ENCODE results near the gene VSIG2.
A peak's percentile ranks its signal among the peaks of the same experiment; 100 is the strongest.

VSIG2 gene

DNA sequence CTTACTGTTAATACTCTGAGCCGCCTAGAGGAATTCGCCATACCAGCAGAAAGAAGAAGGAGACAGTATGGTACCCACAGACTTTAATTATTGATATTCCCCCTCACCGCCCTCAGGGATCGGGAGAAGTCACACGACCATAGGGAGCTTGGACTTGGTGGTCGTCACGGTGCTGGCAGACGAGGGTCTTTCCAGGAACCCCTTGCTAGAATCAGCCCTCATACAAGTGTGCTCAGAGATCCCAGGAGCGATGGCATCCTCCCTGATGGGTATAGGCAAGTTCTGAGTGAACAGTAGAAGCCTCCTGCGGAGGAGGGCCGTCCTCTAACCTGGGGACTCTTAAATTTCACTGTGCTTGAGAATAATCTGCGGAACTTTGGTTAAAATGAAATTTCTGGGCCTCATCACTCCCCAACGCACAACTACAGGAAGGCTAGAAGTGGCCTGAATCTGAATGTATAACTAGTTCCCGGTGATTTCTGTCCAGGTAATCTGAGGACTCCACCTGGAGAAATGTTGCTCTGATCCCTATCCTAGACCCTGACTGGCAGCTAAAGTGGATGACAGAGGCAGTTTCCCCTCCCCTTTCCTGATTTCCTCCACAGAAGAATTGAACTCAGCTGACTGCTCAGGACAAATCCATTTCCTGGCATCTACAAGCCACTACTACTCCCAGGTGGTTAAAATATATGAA lies 4.5 kb downstream of the VSIG2 start:
- Histone ChIP-seq H4K20me1 (ENCODE audit: insufficient read depth, low read length) (no peaks in the 10 kb centered on the region), H3K36me3 (replicated peaks; ENCODE audit: low read depth, low read length) (no peaks in the 10 kb centered on the region), H3K79me2 (ENCODE audit: low read length) (no peaks in the 10 kb centered on the region), H3K4me3 (ENCODE audit: low read length) (peak overlapping the region; percentile 98), H3K9me3 (ENCODE audit: insufficient read depth, low read length) (no peaks in the 10 kb centered on the region), H3K27me3 (ENCODE audit: low read depth, low read length) (no peaks in the 10 kb centered on the region), H3K4me2 (ENCODE audit: low read length) (peak overlapping the region; percentile 94), H2AFZ (ENCODE audit: low read depth, low read length) (peak overlapping the region; percentile 74; the same call in 1 of the 2 replicates), H3K4me1 (ENCODE audit: low read length) (peaks cover 27% of the 10 kb centered on the region), H3K9ac (ENCODE audit: low read length) (peak overlapping the region; percentile 27; the same call in 1 of the 2 replicates), H3K27ac (ENCODE audit: low read length) (no peak overlapping the region)
- TF ChIP-seq, protein P1, sequence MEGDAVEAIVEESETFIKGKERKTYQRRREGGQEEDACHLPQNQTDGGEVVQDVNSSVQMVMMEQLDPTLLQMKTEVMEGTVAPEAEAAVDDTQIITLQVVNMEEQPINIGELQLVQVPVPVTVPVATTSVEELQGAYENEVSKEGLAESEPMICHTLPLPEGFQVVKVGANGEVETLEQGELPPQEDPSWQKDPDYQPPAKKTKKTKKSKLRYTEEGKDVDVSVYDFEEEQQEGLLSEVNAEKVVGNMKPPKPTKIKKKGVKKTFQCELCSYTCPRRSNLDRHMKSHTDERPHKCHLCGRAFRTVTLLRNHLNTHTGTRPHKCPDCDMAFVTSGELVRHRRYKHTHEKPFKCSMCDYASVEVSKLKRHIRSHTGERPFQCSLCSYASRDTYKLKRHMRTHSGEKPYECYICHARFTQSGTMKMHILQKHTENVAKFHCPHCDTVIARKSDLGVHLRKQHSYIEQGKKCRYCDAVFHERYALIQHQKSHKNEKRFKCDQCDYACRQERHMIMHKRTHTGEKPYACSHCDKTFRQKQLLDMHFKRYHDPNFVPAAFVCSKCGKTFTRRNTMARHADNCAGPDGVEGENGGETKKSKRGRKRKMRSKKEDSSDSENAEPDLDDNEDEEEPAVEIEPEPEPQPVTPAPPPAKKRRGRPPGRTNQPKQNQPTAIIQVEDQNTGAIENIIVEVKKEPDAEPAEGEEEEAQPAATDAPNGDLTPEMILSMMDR (IDR thresholded peaks at IDR 0.05; ENCODE audit: low read depth, low read length) = no peak
- no peak for TF ChIP-seq EZH2phosphoT487 (IDR thresholded peaks at IDR 0.05; ENCODE audit: low read depth)

DNA sequence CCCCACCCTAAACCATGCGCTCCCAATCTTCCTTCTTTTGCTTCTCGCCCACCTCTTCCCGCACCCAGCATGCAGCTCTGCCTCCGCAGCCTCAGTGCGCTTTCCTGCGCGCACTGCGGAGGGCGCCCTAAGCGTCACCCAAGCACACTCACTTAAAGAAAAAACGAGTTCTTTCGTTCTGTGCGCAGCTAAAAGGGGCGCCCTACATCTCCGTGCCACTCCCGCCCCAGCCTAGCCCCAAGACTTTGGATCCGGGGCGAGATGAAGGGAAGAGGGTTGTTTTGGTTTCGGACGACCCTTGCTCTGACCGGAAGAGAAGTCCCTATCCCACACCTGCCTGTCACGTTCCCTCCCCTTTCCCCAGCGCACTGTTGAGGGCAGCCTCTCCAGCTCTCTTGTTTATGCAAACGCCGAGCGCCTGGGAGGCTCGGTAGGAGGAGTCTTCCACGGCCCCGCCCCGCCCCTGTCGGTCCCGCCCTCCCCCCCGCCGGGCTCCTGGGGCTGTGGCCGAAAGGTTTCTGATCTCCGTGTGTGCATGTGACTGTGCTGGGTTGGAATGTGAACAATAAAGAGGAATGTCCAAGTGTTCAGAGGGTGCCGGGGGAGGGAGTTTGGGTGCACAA lies 5.3 kb downstream of the VSIG2 start:
- Histone ChIP-seq H3K9ac (ENCODE audit: low read length) (peak overlapping the region; percentile 94), H3K79me2 (ENCODE audit: low read length) (no peaks in the 10 kb centered on the region), H3K9me3 (ENCODE audit: insufficient read depth, low read length) (no peaks in the 10 kb centered on the region), H3K4me1 (ENCODE audit: low read length) (peaks cover 27% of the 10 kb centered on the region), H3K36me3 (replicated peaks; ENCODE audit: low read depth, low read length) (no peaks in the 10 kb centered on the region), H2AFZ (ENCODE audit: low read depth, low read length) (peak overlapping the region; percentile 98), H3K4me2 (ENCODE audit: low read length) (peak overlapping the region; percentile 94), H3K27me3 (ENCODE audit: low read depth, low read length) (no peaks in the 10 kb centered on the region), H4K20me1 (ENCODE audit: insufficient read depth, low read length) (no peaks in the 10 kb centered on the region), H3K27ac (ENCODE audit: low read length) (peak overlapping the region; percentile 50), H3K4me3 (ENCODE audit: low read length) (peak overlapping the region; percentile 98)
- no peak for TF ChIP-seq EZH2phosphoT487 (IDR thresholded peaks at IDR 0.05; ENCODE audit: low read depth)
- TF ChIP-seq, protein P1 (IDR thresholded peaks at IDR 0.05; ENCODE audit: low read depth, low read length) = peak; percentile 72

DNA sequence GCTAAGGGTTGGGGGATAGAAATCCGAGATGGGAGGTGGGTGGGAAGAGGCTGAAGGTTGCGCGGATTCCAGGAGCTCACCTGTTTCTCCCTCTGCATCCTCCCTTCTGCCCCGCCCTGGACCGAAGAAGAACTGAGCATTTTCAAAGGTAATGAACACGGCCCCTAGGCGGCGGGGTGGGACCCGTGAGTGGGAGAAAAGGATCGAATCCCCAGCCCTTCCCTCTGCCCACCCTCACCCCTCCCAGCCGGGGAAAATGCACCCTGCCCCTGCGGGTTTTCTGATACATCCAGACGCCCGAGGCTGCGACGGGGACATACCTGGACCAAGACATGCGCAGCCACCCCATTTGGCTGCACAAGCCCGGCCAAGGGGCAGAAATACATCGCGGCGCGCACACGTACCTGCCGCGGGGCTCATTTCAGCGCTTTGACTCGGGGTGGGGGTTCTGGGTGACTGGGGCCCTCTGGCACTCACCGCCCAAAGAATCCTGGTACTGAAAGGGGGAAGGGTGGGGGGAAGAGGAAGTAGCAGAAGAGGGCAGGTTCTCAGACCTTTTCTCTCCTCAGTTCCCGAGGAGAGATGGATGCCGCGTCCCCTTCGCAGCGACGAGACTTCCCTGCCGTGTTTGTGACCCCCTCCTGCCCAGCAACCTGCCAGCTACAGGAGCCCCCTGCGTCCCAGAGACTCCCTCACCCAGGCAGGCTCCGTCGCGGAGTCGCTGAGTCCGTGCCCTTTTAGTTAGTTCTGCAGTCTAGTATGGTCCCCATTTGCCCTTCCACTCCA lies 6.0 kb downstream of the VSIG2 start:
- no peak for TF ChIP-seq EZH2phosphoT487 (IDR thresholded peaks at IDR 0.05; ENCODE audit: low read depth)
- TF ChIP-seq, protein P1 (IDR thresholded peaks at IDR 0.05; ENCODE audit: low read depth, low read length) = peak; percentile 45
- H3K9me3 ChIP-seq (ENCODE audit: insufficient read depth, low read length) = no peaks in the 10 kb centered on the region
- peak overlapping the region; percentile 98 for H2AFZ ChIP-seq (ENCODE audit: low read depth, low read length)
- H3K4me3 ChIP-seq (ENCODE audit: low read length) = peak overlapping the region; percentile 98
- H4K20me1 ChIP-seq (ENCODE audit: insufficient read depth, low read length) = no peaks in the 10 kb centered on the region
- peak overlapping the region; percentile 94 for H3K4me2 ChIP-seq (ENCODE audit: low read length)
- H3K36me3 ChIP-seq (replicated peaks; ENCODE audit: low read depth, low read length) = no peaks in the 10 kb centered on the region
- H3K27ac ChIP-seq (ENCODE audit: low read length) = peak overlapping the region; percentile 50
- H3K4me1 ChIP-seq (ENCODE audit: low read length) = peaks cover 27% of the 10 kb centered on the region
- peak overlapping the region; percentile 94 for H3K9ac ChIP-seq (ENCODE audit: low read length)
- H3K79me2 ChIP-seq (ENCODE audit: low read length) = no peaks in the 10 kb centered on the region
- 0 out of 2 replicates have a peak, but pooled peaks cover 1% of the 10 kb centered on the region for H3K27me3 ChIP-seq (ENCODE audit: low read depth, low read length)
